ENCODE measurements around the gene HBA2.
"Not testable (repeated sequence)": the region's sequence is repeated elsewhere in the genome, so short reads cannot be mapped to it uniquely, and the experiment has no call there.

HBA2 gene

DNA sequence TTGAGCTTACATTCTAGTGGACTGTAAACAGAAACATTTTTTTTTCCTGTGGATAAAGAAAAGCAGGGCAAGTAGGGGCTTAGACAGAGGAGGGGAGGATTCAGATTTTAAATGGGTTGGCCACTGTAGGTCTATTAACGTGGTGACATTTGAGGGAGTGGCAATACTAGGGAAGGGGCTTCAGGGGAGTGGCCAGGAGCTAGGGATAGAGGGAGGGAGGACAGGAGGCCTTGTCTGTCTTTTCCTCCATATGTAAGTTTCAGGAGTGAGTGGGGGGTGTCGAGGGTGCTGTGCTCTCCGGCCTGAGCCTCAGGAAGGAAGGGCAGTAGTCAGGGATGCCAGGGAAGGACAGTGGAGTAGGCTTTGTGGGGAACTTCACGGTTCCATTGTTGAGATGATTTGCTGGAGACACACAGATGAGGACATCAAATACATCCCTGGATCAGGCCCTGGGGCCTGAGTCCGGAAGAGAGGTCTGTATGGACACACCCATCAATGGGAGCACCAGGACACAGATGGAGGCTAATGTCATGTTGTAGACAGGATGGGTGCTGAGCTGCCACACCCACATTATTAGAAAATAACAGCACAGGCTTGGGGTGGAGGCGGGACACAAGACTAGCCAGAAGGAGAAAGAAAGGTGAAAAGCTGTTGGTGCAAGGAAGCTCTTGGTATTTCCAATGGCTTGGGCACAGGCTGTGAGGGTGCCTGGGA lies 13.4 kb upstream of the HBA2 start:
- DNase-seq = no peak

DNA sequence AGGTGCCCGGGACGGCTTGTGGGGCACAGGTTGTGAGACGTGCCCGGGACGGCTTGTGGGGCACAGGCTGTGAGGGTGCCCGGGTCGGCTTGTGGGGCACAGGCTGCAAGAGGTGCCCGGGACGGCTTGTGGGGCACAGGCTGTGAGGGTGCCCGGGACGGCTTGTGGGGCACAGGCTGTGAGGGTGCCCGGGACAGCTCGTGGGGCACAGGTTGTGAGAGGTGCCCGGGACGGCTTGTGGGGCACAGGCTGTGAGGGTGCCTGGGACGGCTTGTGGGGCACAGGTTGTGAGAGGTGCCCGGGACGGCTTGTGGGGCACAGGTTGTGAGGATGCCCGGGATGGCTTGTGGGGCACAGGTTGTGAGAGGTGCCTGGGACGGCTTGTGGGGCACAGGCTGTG lies 12.4 kb upstream of the HBA2 start:
- not testable (repeated sequence) for DNase-seq

DNA sequence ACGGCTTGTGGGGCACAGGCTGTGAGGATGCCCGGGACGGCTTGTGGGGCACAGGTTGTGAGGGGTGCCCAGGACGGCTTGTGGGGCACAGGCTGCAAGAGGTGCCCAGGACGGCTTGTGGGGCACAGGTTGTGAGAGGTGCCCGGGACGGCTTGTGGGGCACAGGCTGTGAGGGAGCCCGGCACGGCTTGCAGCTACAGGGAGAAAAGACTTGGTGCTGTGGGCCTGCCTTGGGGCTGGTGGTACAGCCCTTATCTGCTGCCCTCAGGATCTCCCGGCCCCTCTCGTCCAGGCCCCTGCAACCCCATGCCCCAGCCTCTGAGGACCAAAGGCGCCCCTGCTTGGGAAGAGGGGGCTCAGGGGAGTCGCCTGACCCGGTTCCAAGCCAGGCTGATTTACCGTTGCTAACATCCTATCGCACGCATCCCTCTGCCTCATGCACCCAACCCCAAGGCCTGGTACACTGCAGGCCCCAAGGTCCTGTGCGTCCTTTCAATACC lies 11.9 kb upstream of the HBA2 start:
- no peak for DNase-seq

DNA sequence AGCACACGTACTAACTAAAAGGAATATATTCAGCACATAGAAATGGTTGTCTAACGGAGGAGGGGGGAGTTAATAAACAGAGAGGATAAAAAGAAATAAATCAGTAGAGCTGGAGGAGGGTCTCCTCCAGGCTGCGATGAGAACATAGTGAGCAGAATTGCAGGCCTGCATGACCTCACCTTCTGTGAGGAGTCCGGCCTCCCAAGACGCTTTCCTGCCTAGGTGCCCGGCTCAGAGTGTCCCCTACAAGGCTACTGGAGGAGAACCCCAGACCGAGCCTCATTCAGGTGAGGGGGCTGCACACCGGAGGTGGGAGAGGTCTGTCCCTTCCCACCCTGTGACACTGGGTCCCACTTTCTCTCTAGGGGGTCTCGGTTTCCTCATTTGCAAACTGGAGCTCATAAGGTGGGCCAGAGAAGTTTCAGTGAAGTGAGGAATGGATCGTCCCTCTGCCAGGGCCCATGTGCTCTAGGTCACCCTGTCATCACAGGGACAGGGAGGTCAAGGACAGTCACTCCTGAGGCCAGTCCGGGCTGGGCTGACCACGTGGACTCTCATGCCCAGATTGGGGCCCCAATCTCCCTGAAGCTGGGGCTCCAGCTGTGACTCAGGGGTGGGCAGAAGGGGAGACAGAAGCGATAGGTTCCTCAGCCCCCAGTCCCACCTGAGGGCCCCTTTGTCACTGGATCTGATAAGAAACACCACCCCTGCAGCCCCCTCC lies 10.2 kb upstream of the HBA2 start:
- DNase-seq = no peak

DNA sequence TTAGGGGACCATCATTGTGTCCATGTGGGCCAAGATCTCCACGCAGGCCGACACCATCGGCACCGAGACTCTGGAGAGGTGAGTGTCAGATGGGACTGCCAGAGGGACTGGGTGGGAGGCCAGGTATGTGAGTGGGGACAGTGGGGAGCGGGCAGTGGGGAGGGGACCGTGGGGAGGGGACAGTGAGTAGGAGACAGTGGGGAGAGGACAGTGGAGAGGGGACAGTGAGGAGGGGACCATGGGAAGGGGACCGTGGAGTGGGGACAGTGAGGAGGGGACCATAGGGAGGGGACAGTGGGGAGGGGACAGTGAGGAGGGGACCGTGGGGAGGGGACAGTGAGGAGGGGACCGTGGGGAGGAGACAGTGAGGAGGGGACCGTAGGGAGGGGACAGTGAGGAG lies 9.5 kb upstream of the HBA2 start:
- not testable (repeated sequence) for DNase-seq

DNA sequence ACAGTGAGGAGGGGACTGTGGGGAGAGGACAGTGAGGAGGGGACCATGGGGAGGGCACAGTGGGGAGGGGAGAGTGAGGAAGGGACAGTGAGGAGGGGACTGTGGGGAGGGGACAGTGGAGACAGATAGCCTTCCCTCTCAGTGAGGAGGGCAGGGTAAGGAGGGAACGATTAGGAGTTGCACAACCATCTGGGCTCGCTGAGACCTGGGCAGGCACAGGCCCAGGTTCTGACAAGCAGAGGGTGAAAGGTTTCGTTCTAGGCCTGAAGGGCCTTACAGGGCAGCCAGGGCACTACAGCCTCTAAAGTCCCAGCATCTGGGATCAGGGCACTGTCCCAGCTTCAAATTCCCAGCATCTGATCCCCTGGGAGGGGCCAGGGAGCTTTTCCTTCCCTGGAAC lies 9.0 kb upstream of the HBA2 start:
- not testable (repeated sequence) for DNase-seq

DNA sequence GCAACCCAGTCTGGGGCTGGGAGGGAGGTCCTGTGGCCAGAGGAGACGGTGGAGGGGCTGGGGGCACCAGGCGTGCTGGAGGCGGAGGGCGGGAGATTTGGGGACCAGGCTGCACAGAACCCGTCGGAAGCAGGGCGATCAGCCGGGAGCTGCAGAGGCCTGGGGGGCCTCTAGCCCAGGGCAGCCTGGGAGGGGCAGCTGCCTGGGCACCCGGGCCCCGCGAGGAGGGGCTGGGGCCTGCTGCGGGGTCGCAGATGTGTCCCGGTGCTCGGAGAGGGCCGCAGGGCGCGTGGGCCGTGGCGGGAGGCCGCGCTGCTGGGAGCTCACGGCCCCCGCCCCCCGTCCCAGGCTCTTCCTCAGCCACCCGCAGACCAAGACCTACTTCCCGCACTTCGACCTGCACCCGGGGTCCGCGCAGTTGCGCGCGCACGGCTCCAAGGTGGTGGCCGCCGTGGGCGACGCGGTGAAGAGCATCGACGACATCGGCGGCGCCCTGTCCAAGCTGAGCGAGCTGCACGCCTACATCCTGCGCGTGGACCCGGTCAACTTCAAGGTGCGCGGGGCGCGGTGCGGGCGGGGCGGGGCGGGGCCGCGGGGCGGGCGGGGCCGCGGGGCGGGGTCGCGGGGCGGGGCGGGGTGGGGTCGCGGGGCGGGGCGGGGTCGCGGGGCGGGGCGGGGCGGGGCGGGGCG lies 8.4 kb upstream of the HBA2 start:
- not testable (repeated sequence) for DNase-seq

DNA sequence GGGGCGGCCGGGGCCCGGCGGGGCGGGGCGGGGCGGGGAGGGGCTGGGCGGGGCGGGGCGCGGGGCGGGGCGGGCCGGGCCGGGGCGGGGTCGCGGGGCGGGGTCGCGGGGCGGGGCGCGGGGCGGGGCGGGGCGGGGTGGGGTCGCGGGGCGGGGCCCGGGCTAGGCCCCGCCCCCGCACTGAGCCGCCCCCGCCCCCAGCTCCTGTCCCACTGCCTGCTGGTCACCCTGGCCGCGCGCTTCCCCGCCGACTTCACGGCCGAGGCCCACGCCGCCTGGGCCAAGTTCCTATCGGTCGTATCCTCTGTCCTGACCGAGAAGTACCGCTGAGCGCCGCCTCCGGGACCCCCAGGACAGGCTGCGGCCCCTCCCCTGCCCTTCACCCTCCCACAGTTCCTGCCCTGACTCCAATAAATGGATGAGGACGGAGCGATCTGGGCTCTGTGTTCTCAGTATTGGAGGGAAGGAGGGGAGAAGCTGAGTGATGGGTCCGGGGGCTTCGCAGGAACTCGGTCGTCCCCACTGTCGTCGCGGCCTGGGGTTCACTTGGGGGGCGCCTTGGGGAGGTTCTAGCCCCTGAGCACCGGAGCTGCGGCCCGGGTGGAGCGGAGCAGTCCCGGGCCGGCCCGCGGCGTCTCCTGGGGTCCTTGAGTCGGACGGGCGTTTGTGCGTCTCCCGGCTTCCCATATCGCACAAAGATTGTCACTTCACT lies 7.7 kb upstream of the HBA2 start:
- DNase-seq = no peak

DNA sequence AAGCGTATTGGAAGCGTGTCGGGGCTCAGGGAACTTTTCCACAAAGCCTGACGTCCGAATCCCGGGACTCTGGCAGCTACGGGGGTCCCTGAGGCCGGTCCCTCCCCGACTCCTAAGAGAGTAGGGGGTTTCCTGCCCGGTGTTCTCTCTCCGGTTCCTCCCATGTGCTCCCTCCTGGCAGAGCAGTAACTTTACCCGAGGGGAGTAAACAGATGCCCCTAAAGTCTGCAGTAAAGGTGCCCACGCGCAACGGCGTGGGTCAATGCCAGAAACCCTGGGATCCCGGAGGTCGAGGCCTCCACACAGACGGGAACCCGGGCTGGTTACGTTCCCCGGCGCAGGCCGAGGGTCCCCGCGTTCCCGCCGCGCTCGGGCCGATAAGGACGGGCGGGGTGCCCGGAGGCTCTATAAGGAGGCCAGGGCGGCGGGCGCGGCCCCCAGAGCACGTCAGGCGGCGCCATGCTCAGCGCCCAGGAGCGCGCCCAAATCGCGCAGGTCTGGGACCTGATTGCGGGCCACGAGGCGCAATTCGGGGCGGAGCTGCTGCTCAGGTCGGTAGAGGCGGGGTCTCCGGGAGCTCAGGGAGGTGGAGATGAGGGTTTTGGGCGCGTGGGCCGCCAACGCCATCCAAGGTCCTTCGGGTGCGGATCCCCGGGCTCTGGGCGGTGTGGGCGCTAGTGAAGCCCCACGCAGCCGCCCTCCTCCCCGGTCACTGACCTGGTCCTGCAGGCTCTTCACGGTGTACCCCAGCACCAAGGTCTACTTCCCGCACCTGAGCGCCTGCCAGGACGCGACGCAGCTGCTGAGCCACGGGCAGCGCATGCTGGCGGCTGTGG lies 6.9 kb upstream of the HBA2 start, which contains the start of gene HBM:
Gene HBM (plus strand): TSS at position 440 of the 836 bp plus-strand sequence. CDS start 20 bp downstream, at position 460.
- peak; percentile 4 for DNase-seq

DNA sequence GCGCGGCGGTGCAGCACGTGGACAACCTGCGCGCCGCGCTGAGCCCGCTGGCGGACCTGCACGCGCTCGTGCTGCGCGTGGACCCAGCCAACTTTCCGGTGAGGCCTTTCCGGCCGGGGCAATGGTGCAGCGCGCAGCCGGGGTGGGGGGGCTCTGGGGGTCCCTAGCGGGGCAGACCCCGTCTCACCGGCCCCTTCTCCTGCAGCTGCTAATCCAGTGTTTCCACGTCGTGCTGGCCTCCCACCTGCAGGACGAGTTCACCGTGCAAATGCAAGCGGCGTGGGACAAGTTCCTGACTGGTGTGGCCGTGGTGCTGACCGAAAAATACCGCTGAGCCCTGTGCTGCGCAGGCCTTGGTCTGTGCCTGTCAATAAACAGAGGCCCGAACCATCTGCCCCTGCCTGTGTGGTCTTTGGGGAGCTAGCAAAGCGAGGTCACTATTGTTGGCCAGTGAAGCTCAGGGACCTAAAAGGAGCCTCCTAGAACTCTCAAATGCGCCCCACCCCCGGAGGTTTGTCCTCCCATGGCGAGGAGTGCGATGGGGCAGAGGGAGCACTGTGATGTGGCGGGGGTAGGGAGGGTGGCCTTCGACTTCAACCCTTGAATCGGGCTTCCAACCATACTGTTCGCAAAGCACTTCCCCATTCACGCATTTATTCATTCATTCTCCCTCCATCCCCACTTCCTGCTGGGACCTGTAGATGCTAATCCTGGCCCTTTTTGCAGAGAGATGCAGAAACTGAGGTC lies 6.1 kb upstream of the HBA2 start:
- DNase-seq = no peak

DNA sequence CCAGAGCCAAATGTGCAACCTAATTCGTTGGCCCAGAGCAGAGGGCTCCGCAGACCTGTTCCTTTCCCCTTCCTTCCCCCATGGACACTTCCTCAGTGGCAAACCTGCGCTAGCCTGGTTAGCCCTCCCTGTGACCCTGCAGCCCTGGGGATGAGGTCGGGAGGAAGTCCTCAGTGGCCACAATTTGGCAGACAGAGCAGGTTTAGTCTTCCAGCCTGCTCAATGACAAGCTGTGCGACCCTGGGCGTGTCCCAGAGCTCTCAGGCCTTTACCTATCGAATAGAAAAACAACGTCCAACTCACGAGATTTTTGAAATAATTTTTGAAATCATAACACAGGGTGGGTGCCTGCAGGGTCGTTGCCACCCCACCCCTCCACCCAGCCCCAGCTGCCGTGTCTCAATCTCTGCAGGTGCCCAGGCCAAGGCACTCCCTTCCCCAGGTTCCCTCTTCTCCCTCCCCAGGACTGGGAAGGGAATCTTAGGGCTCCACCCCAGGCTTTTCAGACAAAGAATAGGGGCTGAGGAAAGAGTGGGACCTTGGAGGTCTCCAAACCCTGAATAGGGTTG lies 5.5 kb upstream of the HBA2 start:
- no peak for DNase-seq

DNA sequence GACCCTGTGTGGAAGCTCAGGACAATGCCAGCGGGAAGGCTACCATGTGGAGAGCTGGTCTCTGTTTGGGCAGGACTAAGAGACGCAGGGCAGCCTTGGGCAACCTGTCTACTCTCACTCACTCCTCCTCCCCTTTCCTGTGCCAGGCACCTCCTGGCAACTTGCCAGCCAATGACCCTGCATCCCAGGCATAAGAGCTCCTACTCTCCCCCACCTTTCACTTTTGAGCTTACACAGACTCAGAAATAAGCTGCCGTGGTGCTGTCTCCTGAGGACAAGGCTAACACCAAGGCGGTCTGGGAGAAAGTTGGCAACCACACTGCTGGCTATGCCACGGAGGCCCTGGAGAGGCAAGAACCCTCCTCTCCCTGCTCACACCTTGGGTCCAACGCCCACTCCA lies 4.3 kb upstream of the HBA2 start:
- no peak for DNase-seq

DNA sequence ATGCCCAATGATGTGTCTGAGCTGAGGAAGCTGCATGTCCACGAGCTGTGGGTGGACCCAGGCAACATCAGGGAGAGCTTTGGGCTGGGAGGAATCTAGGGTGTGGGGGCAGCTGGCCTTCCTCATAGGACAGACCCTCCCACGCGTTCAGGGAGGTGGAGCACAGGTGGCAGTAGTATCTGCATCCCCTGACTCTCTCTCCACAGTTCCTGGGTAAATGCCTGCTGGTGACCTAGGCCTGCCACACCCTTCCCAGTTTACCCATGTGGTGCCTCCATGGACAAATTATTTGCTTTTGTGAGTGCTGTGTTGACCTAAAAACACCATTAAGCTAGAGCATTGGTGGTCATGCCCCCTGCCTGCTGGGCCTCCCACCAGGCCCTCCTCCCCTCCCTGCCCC lies 3.7 kb upstream of the HBA2 start:
- no peak for DNase-seq

DNA sequence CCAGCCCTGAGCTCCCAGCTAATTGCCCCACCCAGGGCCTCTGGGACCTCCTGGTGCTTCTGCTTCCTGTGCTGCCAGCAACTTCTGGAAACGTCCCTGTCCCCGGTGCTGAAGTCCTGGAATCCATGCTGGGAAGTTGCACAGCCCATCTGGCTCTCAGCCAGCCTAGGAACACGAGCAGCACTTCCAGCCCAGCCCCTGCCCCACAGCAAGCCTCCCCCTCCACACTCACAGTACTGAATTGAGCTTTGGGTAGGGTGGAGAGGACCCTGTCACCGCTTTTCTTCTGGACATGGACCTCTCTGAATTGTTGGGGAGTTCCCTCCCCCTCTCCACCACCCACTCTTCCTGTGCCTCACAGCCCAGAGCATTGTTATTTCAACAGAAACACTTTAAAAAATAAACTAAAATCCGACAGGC lies 2.6 kb upstream of the HBA2 start:
- not testable (repeated sequence) for DNase-seq

DNA sequence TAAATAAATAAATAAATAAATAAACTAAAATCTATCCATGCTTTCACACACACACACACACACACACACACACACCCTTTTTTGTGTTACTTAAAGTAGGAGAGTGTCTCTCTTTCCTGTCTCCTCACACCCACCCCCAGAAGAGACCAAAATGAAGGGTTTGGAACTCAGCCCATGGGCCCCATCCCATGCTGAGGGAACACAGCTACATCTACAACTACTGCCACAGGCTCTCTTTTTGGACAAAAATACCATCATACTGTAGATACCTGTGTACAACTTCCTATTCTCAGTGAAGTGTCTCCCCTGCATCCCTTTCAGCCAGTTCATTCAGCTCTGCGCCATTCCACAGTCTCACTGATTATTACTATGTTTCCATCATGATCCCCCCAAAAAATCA lies 1.9 kb upstream of the HBA2 start:
- no peak for DNase-seq

DNA sequence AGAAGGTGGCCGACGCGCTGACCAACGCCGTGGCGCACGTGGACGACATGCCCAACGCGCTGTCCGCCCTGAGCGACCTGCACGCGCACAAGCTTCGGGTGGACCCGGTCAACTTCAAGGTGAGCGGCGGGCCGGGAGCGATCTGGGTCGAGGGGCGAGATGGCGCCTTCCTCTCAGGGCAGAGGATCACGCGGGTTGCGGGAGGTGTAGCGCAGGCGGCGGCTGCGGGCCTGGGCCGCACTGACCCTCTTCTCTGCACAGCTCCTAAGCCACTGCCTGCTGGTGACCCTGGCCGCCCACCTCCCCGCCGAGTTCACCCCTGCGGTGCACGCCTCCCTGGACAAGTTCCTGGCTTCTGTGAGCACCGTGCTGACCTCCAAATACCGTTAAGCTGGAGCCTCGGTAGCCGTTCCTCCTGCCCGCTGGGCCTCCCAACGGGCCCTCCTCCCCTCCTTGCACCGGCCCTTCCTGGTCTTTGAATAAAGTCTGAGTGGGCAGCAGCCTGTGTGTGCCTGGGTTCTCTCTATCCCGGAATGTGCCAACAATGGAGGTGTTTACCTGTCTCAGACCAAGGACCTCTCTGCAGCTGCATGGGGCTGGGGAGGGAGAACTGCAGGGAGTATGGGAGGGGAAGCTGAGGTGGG lies 657 bp downstream of the HBA2 start:
- not testable (repeated sequence) for DNase-seq

DNA sequence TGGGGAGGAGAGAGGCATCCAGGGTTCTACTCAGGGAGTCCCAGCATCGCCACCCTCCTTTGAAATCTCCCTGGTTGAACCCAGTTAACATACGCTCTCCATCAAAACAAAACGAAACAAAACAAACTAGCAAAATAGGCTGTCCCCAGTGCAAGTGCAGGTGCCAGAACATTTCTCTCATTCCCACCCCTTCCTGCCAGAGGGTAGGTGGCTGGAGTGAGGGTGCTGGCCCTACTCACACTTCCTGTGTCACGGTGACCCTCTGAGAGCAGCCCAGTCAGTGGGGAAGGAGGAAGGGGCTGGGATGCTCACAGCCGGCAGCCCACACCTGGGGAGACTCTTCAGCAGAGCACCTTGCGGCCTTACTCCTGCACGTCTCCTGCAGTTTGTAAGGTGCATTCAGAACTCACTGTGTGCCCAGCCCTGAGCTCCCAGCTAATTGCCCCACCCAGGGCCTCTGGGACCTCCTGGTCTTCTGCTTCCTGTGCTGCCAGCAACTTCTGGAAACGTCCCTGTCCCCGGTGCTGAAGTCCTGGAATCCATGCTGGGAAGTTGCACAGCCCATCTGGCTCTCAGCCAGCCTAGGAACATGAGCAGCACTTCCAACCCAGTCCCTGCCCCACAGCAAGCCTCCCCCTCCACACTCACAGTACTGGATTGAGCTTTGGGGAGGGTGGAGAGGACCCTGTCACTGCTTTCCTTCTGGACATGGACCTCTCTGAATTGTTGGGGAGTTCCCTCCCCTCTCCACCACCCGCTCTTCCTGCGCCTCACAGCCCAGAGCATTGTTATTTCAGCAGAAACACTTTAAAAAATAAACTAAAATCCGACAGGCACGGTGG lies 1.5 kb downstream of the HBA2 start:
- not testable (repeated sequence) for DNase-seq

DNA sequence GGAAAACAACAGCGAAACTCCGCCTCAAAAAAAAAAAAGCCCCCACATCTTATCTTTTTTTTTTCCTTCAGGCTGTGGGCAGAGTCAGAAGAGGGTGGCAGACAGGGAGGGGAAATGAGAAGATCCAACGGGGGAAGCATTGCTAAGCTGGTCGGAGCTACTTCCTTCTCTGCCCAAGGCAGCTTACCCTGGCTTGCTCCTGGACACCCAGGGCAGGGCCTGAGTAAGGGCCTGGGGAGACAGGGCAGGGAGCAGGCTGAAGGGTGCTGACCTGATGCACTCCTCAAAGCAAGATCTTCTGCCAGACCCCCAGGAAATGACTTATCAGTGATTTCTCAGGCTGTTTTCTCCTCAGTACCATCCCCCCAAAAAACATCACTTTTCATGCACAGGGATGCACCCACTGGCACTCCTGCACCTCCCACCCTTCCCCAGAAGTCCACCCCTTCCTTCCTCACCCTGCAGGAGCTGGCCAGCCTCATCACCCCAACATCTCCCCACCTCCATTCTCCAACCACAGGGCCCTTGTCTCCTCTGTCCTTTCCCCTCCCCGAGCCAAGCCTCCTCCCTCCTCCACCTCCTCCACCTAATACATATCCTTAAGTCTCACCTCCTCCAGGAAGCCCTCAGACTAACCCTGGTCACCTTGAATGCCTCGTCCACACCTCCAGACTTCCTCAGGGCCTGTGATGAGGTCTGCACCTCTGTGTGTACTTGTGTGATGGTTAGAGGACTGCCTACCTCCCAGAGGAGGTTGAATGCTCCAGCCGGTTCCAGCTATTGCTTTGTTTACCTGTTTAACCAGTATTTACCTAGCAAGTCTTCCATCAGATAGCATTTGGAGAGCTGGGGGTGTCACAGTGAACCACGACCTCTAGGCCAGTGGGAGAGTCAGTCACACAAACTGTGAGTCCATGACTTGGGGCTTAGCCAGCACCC lies 2.6 kb downstream of the HBA2 start:
- no peak for DNase-seq
